ENCODE data around the gene PLPP2. TPM values are rescaled to one million over a fixed set of nuclear protein-coding genes. Genes with fewer than 3 reads are reported as not detected.
"Not testable (repeated sequence)": the region's sequence is repeated elsewhere in the genome, so short reads cannot be mapped to it uniquely, and the experiment has no call there.

PLPP2 gene
- total RNA-seq, 1 donor from 2014 or later: 12.3 TPM

DNA sequence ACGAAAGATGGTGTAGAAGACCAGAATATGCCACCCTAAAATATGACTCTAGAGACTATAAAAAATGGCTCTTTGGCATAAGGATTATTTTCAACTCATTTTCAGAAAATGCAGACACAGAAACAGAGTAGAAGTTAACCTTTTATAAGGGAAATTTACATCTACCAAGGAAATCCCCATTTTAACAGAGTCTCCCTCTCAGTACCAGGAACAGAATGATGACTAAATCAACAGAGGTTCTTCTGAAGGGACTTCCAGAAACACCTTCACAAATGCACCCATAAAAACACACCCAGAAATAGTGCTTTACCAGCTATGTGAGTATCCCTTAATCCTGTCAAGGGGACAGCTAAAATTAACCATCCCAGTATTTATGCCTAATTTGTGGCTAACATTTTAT, 29.1 kb downstream of the PLPP2 start:
- no peak for ATAC-seq

DNA sequence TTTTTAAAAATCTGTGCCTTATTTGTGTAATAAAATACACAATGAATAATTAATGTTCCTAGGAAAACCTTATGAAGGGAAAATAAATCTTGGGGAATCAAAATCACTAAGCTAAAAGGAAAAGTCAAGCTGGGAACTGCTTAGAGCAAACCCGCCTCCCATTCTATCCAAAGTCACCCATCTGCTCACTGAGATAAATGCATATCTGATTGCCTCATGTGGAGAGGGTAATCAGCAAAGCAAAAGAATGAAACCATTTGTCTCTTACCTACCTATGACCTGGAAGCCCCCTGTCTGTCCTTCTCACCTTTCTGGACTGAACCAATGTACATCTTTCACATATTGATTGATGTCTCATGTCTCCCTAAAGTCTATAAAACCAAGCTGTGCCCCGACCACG, 34.4 kb downstream of the PLPP2 start:
- not testable (repeated sequence) for ATAC-seq

DNA sequence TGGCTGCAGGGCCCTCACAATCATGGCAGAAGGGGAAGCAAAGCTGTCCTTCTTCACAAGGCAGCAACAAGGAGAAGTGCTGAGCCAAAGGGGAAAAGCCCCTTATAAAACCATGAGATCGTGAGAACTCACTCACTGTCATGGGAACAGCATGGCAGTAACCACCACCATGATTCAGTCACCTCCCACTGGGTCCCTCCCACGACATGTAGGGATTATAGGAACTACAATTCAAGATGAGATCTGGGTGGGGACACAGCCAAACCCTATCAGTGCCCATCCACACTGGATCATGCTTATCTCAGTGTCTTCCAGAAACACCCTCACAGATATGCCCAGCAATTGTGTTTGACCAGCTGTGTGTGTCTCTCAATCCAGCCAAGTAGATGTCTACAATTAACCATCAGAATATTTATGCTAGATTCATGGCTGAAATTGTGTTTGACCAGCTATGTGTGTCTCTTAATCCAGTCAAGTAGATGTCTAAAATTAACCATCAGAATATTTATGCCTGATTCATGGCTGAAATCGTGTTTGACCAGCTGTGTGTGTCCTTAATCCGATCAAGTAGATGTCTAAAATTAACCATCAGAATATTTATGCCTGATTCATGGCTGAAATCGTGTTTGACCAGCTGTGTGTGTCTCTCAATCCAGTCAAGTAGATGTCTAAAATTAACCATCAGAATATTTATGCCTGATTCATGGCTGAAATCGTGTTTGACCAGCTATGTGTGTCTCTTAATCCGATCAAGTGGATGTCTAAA, 38.6 kb downstream of the PLPP2 start:
- ATAC-seq: not testable (repeated sequence)

DNA sequence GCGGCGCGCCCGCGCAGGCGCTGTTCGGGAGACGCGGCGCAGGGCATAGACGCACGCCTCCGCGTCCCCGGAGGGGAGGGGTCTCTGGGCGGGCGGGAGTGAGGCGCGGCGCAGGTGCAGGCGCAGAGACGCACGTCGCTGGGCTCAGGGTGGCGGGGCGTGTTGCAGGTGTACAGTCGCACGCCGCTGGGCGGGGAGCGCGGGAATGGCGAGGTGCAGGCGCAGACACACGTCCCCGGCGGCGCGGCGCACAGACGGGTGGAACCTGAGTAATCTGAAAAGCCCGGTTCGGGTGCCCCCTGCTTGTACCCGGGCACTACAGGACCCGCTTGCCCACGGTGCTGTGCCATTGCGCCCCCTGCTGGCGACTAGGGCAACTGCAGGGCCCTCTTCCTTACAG, 44.7 kb downstream of the PLPP2 start:
- ATAC-seq: no peak

DNA sequence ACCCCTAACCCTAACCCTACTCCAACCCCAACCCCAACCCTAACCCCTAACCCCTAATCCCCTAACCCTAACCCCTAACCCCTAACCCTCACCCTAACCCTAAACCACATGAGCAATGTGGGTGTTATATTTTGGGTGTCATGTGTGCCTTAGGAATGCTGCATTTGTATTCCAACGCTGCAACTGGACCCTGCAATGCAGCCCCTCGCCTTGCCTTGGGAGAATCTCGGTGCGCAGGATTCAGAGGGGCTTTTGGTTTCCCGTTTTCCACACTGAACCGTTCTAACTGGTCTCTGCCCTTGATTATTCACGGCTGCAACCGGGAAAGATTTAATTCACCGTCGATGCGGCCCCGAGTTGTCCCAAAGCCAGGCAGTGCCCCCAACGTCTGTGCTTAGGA, 45.3 kb downstream of the PLPP2 start:
- not testable (repeated sequence) for ATAC-seq

DNA sequence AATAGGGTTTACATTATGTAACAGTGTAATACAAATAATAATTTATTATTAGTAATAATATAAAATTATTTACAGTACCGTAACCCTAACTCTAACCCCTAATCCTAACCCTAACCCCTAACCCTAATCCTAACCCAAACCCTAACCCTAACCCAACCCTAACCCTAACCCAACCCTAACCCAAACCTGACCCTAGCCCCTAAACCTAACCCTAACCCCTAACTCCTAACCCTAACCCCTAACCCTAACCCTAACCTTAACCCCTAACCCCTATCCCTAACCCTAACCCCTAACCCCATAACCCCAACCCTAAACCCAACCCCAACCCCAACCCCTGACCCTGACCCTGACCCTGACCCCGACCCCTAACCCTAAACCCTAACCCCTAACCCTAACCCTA, 45.7 kb downstream of the PLPP2 start:
- no peak for ATAC-seq

Other genes with a start within 250 kb of the PLPP2 start
- not detected for gene OR4F17, start 184.3 kb downstream of the PLPP2 start, total RNA-seq
- gene MIER2, start 53.4 kb upstream of the PLPP2 start, total RNA-seq: 14.8 TPM
- 0.16 TPM for gene C2CD4C, start 117.7 kb upstream of the PLPP2 start, total RNA-seq
- 1.7 TPM for gene SHC2, start 169.6 kb upstream of the PLPP2 start, total RNA-seq
- 0.36 TPM for gene MADCAM1, start 205.1 kb upstream of the PLPP2 start, total RNA-seq
- gene TPGS1, start 216.1 kb upstream of the PLPP2 start, total RNA-seq: 14.2 TPM
- 30.7 TPM for gene CDC34, start 240.4 kb upstream of the PLPP2 start, total RNA-seq